GM18505 (cell line): ENCODE data around the gene CEACAM3.
"Not testable (repeated sequence)": the region's sequence is repeated elsewhere in the genome, so short reads cannot be mapped to it uniquely, and the experiment has no call there.

ENCODE experiments used
- ATAC-seq: cut with Tn5 transposase; IDR thresholded peaks from one replicate; pipeline ENCODE4 v1.9.1; 2021; ENCODE audit not compliant: unreplicated experiment
- POLR2A ChIP-seq: IDR thresholded peaks from 4 replicates; pipeline ENCODE4 v1.6.1; 2011; ENCODE audit warnings: borderline replicate concordance; ENCODE audit not compliant: insufficient read depth, insufficient read length; ENCODE audit errors: extremely low read depth

Gene CEACAM3

GRCh38 chr19:41796362-41796761 is at the start of gene CEACAM3:
Gene CEACAM3, plus strand, starts transcription at chr19:41796587. Its CDS starts 91 bp downstream, at chr19:41796678.
- TF ChIP-seq POLR2A, result no peak
- ATAC-seq, result no peak

DNA sequence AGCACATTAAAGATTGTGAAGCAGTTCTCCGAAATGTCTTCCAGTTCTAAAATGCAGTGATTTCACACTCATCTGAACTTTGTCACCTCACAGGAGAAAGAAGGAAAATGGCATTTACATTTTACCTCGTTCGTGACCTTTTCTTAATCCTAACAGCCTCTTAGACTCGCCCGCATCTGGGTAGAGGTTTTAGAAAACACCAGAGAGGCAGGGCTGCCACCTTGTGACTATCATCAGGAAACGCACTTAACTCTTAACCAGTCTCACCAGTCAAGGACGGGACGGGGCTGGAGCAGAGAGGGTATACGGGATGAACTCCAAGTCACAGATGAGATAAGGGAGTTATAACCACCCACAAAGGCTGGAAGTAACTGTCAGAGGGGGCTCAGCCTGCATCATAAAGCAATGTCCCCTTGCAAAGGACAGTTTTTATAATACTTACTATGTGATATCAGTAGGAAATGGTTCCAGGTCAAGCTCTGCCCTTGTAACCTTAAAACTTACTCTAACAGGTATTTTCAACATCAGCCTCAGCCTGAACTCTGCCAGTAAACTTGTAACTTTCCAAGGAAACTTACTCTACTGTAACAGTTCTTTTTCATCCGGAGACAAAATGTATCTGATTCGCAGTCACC is 49.7 kb upstream of the CEACAM3 start:
- no peak for ATAC-seq
- no peak for TF ChIP-seq POLR2A

DNA sequence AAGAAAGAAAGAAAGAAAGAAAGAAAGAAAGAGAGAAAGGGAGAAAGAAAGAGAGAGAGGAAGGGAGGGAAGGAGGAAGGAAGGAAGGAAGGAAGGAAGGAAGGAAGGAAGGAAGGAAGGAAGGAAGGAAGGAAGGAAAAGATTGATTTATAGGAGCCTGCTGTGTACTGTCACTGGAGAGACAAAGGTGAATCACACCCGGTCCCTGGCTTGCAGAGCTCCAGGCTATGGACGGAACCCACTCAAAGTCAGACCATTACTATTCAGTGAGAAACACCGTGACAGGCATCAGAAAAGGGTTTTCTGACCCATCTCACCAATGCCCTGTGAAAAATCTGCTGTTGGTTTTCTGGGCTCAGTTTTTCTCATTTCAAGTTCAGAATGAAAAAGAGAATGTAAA is 48.4 kb upstream of the CEACAM3 start:
- no peak for TF ChIP-seq POLR2A

DNA sequence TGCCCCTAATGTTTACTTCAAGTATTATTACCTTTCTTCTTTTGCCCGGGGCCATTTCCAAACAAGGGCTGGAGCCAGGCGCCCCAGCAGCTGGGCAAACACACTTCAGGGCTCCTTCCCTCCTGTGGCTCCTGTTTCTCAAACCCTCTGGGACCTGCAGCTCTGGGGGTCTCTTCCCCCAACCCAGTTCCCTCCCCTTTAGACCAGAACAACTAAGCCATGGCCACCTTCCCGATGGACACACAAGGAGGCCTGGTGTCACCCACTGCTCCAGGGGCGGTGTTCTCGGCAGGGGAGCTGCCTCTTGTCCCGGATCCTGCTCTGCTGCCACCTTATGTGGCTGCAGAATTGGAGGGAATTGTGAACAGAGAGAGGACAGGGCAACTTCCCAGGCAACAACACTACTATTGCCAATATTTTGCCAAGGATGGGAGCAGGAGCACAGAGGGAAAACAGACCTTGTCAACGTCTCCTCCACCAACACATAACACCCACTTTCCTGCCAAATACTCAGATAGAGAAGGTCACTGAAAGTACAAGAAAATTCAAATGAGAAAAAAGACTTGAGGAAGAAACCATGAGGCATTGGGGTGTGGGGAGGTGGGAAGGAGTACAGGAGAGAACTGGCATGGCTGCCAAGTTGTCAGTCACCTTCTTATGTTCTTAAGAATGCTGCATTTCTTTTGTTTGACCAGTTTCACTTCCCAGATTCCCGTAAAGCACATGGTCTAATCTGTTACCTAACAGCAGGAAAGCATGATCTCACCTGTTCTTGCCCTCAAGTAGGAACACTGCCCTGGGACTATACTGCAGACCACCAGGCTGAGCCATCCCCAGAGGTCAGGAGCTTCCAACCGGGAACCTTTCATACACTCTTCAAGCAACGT is 45.9 kb upstream of the CEACAM3 start:
- ATAC-seq, result not testable (repeated sequence)

More for the DNA sequence above, 48.4 kb upstream of the CEACAM3 start:
- ATAC-seq, result no peak

- no peak for TF ChIP-seq POLR2A
- no peak for ATAC-seq
Observed at GRCh38 chr19:41753159-41753558, 43.2 kb upstream of the CEACAM3 start.

- no peak for ATAC-seq
- TF ChIP-seq POLR2A, result no peak
Observed at GRCh38 chr19:41753936-41754529, 42.4 kb upstream of the CEACAM3 start.

DNA sequence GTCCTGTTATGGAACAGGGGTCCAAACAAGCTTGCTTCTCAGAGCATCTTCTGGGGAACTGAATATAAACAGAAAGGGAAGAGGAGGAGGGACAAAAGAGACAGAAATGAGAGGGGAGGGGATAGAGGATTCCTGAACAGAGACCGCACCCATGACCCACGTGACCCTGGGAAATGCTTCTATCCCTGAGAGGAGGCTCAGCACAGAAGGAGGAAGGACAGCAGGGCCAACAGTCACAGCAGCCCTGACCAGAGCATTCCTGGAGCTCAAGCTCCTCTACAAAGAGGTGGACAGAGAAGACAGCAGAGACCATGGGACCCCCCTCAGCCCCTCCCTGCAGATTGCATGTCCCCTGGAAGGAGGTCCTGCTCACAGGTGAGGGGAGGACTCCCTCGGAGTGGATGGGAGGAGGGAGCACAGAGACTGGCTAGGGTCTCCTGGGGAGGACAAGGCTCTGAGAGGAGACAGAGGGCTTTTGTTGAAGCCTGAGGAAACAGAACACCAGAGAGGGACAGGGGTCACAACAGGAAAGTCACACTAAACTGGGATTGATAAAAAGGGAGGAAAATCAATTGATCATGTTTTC is 41.0 kb upstream of the CEACAM3 start, which contains the start of gene CEACAM6:
Gene CEACAM6 (plus strand): TSS at position 203 of the 586 bp plus-strand sequence. CDS start 109 bp downstream, at position 312.
- no peak for TF ChIP-seq POLR2A
- ATAC-seq, result no peak

DNA sequence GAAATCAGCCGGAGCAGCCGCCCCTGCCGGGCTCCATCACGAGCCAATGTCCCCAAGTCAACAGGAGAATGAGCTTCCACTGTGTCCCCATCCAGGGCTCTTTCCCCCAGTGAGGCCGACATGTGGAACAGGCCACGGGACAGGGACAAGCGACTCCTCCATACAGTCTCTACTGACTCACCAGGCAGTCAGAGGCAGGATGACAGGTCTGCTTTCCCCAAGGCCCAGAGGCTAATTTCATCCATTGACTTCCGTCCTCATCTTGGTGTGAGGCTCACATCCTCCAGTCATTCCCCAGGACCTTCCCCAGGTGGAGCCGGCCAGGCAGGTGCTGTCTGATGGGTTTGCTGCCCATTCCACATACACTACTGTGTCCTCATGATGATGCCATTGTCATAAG is 37.5 kb upstream of the CEACAM3 start:
- ATAC-seq, result no peak
- no peak for TF ChIP-seq POLR2A

DNA sequence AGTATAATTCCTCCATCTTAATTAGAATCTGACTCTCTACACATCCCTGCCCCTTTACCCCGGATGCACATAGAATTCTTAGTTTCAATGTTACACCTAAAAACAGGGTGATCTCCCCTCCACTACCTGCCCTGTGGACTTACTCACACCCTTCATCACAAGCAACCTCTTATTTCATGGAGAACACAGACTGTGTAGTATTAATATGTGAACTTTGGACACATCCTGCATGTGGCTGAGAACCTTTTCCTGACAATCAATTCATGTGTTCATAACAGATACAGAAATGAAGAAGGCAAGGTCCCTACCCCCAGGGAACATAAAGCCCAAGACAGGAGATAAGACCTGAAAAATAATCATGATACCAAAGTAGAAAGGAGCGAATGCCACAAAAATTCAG is 29.3 kb upstream of the CEACAM3 start:
- TF ChIP-seq POLR2A, result no peak
- no peak for ATAC-seq

DNA sequence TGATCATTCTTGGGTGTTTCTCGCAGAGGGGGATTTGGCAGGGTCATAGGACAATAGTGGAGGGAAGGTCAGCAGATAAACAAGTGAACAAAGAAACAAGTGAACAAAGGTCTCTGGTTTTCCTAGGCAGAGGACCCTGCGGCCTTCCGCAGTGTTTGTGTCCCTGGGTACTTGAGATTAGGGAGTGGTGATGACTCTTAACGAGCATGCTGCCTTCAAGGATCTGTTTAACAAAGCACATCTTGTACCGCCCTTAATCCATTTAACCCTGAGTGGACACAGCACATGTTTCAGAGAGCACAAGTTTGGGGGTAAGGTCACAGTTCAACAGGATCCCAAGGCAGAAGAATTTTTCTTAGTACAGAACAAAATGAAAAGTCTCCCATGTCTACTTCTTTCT is 28.3 kb upstream of the CEACAM3 start:
- ATAC-seq, result not testable (repeated sequence)

DNA sequence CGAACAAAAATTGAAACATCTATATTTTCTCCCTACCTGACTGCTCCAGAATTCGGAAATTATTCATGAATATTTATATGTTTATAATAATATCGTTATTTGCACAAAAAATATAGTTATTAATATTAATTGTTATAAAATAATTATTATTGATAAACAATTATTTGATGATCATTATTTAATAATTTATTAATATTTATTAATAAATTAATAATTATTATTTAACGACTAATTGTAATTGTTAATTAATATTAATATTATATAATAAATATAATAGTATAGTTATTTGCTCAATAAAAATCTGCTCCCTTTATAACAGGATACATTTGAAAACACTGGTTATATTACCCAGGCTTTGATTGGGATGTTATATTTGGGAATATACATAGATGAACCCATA is 26.8 kb upstream of the CEACAM3 start:
- ATAC-seq, result no peak
- TF ChIP-seq POLR2A, result no peak

DNA sequence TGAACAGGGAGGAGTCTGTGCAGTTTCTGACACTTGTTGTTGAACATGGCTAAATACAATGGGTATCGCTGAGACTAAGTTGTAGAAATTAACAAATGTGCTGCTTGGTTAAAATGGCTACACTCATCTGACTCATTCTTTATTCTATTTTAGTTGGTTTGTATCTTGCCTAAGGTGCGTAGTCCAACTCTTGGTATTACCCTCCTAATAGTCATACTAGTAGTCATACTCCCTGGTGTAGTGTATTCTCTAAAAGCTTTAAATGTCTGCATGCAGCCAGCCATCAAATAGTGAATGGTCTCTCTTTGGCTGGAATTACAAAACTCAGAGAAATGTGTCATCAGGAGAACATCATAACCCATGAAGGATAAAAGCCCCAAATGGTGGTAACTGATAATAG is 25.0 kb upstream of the CEACAM3 start:
- ATAC-seq, result no peak
- no peak for TF ChIP-seq POLR2A

DNA sequence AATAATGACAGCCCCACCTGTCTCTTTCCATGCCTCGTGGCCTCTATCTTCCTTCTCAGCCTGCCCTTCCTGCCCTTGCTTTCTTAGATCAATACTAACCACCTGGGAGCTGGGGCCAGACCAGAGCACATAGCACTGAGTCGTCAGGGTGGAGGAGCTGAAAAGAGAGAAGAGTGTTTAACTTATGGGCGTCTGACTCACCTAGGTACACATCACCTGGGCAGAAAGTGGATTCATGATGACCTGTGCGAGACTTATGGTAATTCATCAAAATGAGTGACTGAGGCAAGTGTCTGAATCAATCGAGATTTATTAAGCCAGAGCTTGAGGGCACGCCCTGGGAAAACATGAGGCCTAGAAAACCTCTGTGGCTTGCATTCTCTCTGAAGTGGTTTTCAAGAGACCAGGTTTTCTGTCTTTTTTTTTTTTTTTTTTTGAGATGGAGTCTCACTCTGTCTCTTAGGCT is 21.8 kb upstream of the CEACAM3 start:
- no peak for ATAC-seq
- no peak for TF ChIP-seq POLR2A
